DND-41 (cell line): ENCODE results near the gene EREG.

ENCODE experiments used
- ATAC-seq: fragments of 200-7000 bp; cut with Tn5 transposase; 3 replicates; pipeline ENCODE4 v1.9.1; 2021; ENCODE audit warnings: low read depth; ENCODE audit not compliant: insufficient read depth
- DNase-seq: peaks from one replicate; pipeline ENCODE4 v3.0.0-alpha.2; 2020
- H2AFZ ChIP-seq: 2 replicates; pipeline ENCODE4 v1.6.0; 2012; ENCODE audit warnings: low read depth, low read length
- H3K27ac ChIP-seq: 2 replicates; pipeline ENCODE4 v1.5.1; 2012; ENCODE audit warnings: low read length, inconsistent platforms
- H3K27me3 ChIP-seq: fragments of 200-600 bp; sonication (generic); 2 replicates; pipeline ENCODE4 v1.6.0; 2012; ENCODE audit warnings: low read length, mild to moderate bottlenecking, inconsistent platforms; ENCODE audit not compliant: insufficient read depth, poor library complexity
- H3K36me3 ChIP-seq: 2 replicates; pipeline ENCODE4 v1.5.1; 2012; ENCODE audit warnings: low read length, inconsistent platforms; ENCODE audit not compliant: insufficient read depth
- H3K4me1 ChIP-seq: 2 replicates; pipeline ENCODE4 v1.5.1; 2012; ENCODE audit warnings: mild to moderate bottlenecking, low read length; ENCODE audit not compliant: insufficient read depth
- H3K4me2 ChIP-seq: 2 replicates; pipeline ENCODE4 v1.6.0; 2012; ENCODE audit warnings: mild to moderate bottlenecking, moderate library complexity, low read length, inconsistent platforms; ENCODE audit not compliant: insufficient read depth
- H3K4me3 ChIP-seq, 2 experiments: fragments of 200-600 bp in 1 of 2; shearing (Covaris generic) in 1 of 2; 2 replicates each; pipeline ENCODE4 v1.5.1; 2012 to 2016; ENCODE audit warnings: inconsistent platforms in 2 of 2, low read length in 2 of 2, mild to moderate bottlenecking in 2 of 2, low read depth in 1 of 2, moderate library complexity in 1 of 2
- H3K79me2 ChIP-seq: 2 replicates; pipeline ENCODE4 v1.6.0; 2012; ENCODE audit warnings: low read length, inconsistent platforms; ENCODE audit not compliant: insufficient read depth
- H3K9ac ChIP-seq: 2 replicates; pipeline ENCODE4 v1.6.0; 2012; ENCODE audit warnings: low read depth, mild to moderate bottlenecking, inconsistent platforms, low read length, moderate library complexity
- H3K9me3 ChIP-seq: 2 replicates; pipeline ENCODE4 v1.5.1; 2012; ENCODE audit warnings: low read length, moderate library complexity, mild to moderate bottlenecking, inconsistent platforms; ENCODE audit not compliant: insufficient read depth, severe bottlenecking
- H4K20me1 ChIP-seq: 2 replicates; pipeline ENCODE4 v1.6.0; 2012; ENCODE audit warnings: low read length; ENCODE audit not compliant: insufficient read depth
- EZH2 ChIP-seq: IDR thresholded peaks from 3 replicates; pipeline ENCODE4 v1.6.1; 2012; ENCODE audit warnings: borderline replicate concordance, low read depth, mild to moderate bottlenecking, moderate library complexity, low read length, inconsistent platforms; ENCODE audit not compliant: severe bottlenecking
- TF ChIP-seq, protein P1 (sequence below): IDR thresholded peaks from 2 replicates; pipeline ENCODE4 v1.5.1; 2012; ENCODE audit warnings: borderline replicate concordance, low read length, moderate library complexity, mild to moderate bottlenecking; ENCODE audit not compliant: poor library complexity, severe bottlenecking; ENCODE audit errors: extremely low read depth

Gene EREG

DNA sequence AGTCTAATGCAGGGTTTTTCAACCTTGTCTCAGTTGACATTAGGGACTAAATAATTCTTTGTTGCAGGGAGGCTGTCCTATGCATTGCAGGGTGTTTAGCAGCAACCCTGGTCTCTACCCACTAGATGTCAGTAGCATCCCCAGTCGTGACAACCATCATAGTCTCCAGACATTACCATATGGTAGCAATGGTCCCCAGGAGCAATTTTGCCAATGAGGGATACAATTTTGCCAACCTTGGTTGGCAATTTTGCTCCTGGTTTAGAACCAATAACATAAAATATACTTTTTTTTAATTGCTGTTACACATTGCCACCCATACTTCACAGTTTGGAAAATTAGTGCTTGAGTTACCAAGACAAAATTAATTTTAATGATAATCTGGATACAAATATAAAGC is 6.0 kb downstream of the EREG start:
- Histone ChIP-seq H3K36me3 (no peaks in the 10 kb centered on the region), H3K4me1 (no peaks in the 10 kb centered on the region), H3K27ac (no peak overlapping the region), H3K4me3 (no peak overlapping the region), H3K9ac (no peak overlapping the region), H3K79me2 (no peaks in the 10 kb centered on the region), H3K27me3 (peaks cover 3% of the 10 kb centered on the region), H2AFZ (no peak overlapping the region), H3K4me2 (no peak overlapping the region), H4K20me1 (no peaks in the 10 kb centered on the region), H3K9me3 (no peaks in the 10 kb centered on the region)
- no peak for TF ChIP-seq EZH2
- TF ChIP-seq, protein P1, sequence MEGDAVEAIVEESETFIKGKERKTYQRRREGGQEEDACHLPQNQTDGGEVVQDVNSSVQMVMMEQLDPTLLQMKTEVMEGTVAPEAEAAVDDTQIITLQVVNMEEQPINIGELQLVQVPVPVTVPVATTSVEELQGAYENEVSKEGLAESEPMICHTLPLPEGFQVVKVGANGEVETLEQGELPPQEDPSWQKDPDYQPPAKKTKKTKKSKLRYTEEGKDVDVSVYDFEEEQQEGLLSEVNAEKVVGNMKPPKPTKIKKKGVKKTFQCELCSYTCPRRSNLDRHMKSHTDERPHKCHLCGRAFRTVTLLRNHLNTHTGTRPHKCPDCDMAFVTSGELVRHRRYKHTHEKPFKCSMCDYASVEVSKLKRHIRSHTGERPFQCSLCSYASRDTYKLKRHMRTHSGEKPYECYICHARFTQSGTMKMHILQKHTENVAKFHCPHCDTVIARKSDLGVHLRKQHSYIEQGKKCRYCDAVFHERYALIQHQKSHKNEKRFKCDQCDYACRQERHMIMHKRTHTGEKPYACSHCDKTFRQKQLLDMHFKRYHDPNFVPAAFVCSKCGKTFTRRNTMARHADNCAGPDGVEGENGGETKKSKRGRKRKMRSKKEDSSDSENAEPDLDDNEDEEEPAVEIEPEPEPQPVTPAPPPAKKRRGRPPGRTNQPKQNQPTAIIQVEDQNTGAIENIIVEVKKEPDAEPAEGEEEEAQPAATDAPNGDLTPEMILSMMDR, result peak; percentile 66
- DNase-seq (peak; percentile 13), ATAC-seq (peak; percentile 84)

DNA sequence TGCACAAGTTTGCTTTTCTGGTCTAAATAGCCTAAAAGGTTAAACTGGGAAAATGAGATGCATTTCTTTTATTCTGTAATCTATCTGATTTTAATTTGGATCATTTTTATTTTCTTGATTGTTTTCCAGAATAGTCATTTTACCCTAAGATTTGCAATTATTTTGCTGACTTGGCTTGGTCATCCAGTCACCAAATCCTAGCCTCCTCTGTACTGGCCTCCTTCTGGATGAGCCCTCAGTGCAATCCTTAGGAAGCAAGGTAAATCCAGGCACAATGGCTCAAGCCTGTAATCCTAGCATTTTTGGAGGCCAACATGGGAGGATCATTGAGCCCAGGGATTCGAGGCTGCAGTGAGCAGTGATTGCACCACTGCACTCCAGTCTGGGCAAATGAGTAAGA is 9.2 kb downstream of the EREG start:
- no peak overlapping the region for H2AFZ ChIP-seq
- no peaks in the 10 kb centered on the region for H3K27me3 ChIP-seq
- no peak for ATAC-seq
- H3K4me3 ChIP-seq, result no peak overlapping the region
- H4K20me1 ChIP-seq, result no peaks in the 10 kb centered on the region
- TF ChIP-seq, protein P1, result no peak
- no peak for TF ChIP-seq EZH2
- no peaks in the 10 kb centered on the region for H3K79me2 ChIP-seq
- DNase-seq, result no peak
- no peaks in the 10 kb centered on the region for H3K9me3 ChIP-seq
- no peak overlapping the region for H3K27ac ChIP-seq
- no peaks in the 10 kb centered on the region for H3K36me3 ChIP-seq
- no peak overlapping the region for H3K4me2 ChIP-seq
- no peaks in the 10 kb centered on the region for H3K4me1 ChIP-seq
- no peak overlapping the region for H3K9ac ChIP-seq

DNA sequence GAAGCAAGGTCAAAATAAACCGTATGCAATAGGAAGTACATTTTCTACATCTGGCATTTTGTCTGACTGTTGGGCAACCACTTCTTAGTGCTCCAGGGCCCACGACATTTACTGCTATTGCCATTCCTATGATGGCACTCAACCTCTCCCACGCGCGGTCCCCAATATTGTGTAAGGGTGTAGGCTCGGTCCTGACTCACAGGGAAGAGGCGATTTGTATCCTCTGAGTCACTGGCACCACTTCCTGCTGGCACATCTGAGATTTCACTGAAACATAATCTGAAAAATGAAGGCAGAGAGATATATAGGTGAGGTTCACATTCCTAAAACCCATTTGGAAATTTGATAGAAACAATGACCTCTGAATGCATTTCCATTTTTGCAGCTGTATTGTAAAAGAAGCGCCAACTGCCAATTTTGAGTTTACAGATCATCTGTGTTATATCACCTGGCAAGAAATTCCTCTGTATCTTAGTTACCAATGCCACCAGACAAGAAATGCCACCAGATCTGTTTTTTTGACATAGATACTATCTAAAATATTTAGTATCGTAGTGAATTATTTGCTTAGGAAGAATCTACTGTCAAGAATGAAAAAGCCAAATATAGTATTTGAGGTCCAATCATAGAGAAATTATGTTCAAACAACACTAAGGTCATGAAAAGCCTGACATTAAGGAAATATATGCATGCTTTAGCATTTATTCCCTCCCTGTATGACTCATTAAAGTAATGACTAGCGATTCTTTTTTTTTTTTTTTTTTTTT is 9.8 kb downstream of the EREG start:
- Histone ChIP-seq H3K9ac (no peak overlapping the region), H3K79me2 (no peaks in the 10 kb centered on the region), H3K9me3 (no peaks in the 10 kb centered on the region), H3K4me1 (no peaks in the 10 kb centered on the region), H3K36me3 (no peaks in the 10 kb centered on the region), H2AFZ (no peak overlapping the region), H3K27ac (no peak overlapping the region), H3K27me3 (no peaks in the 10 kb centered on the region), H4K20me1 (no peaks in the 10 kb centered on the region), H3K4me2 (no peak overlapping the region), H3K4me3 (no peak overlapping the region)
- no peak for ATAC-seq
- TF ChIP-seq, protein P1, result no peak
- no peak for TF ChIP-seq EZH2
- DNase-seq, result no peak
